Kidney (tissue), 14 donors: ENCODE measurements around the gene METTL24. TPM values are rescaled to one million over a fixed set of nuclear protein-coding genes. Genes with fewer than 3 reads are reported as not detected.
A peak's percentile ranks its signal among the peaks of the same experiment; 100 is the strongest.

Experiments
- DNase-seq, 5 donors: peaks; one replicate each; pipeline ENCODE4 v3.0.0-alpha.2; 2013 to 2020
- FAIRE-seq: peaks from 2 replicates; lab custom pipeline; 2012; peaks lifted over from hg19 to GRCh38; lab: Jason Lieb, UNC
- H3K27ac ChIP-seq, 2 donors: one replicate each; pipeline ENCODE4 v1.7.0; 2013; ENCODE audit warnings: low read depth in 2 of 2, low read length in 2 of 2, inconsistent platforms in 1 of 2
- H3K27me3 ChIP-seq: one replicate; pipeline ENCODE4 v1.7.1; 2013; ENCODE audit warnings: low read length, inconsistent platforms; ENCODE audit not compliant: control insufficient read depth, insufficient read depth
- H3K36me3 ChIP-seq, 3 donors: one replicate each; pipeline versions ENCODE4 v1.7.0 to v1.7.1; 2013; ENCODE audit warnings: low read length in 3 of 3, control low read depth in 1 of 3, inconsistent platforms in 1 of 3; ENCODE audit not compliant: insufficient read depth in 3 of 3, control insufficient read depth in 2 of 3
- H3K4me1 ChIP-seq, 3 donors: one replicate each; pipeline versions ENCODE4 v1.7.0 to v1.7.1; 2013; ENCODE audit warnings: low read length in 3 of 3, inconsistent platforms in 1 of 3, low read depth in 1 of 3; ENCODE audit not compliant: control insufficient read depth in 2 of 3, insufficient read depth in 2 of 3
- H3K4me3 ChIP-seq, 3 donors: one replicate each; pipeline versions ENCODE4 v1.7.0 to v1.8.1; 2013; ENCODE audit warnings: low read length in 3 of 3, control low read depth in 1 of 3, inconsistent platforms in 1 of 3
- H3K9ac ChIP-seq, 3 donors: one replicate each; pipeline versions ENCODE4 v1.7.0 to v1.7.1; 2013; ENCODE audit warnings: low read length in 3 of 3, control low read depth in 1 of 3, inconsistent platforms in 1 of 3
- H3K9me3 ChIP-seq, 3 donors: one replicate each; pipeline versions ENCODE4 v1.7.0 to v1.7.1; 2013; ENCODE audit warnings: low read length in 3 of 3, control low read depth in 1 of 3, inconsistent platforms in 1 of 3; ENCODE audit not compliant: control insufficient read depth in 2 of 3, insufficient read depth in 1 of 3
- CTCF ChIP-seq: IDR thresholded peaks from 3 replicates; pipeline ENCODE4 v1.5.1; 2012; ENCODE audit warnings: mild to moderate bottlenecking, moderate library complexity, borderline replicate concordance; ENCODE audit not compliant: insufficient read depth; ENCODE audit errors: extremely low read depth
- intact Hi-C: fragments of 100-400 bp; cut with DNase I; formaldehyde crosslinking; loops from one replicate; pipeline ENCODE4 v1.11.1; 2022
- polyA plus RNA-seq: library from polyadenylated mRNA; stranded (reverse); fragments of 350-450 nt; fragmentation: Illumina TruSeq; extraction: RNeasy Lipid Tissue Mini Kit (QIAGEN cat#74804); gene quantifications from one replicate; pipeline ENCODE4 v1.2.3, GENCODE V29; 2014; ENCODE audit warnings: low read depth, low replicate concordance; ENCODE audit not compliant: insufficient read depth
- total RNA-seq: library from RNA; stranded (reverse); fragmentation: NEBNext Ultra II Directional; extraction: Animal tissue kit (Norgen Biotek cat#: 25700); gene quantifications from one replicate; pipeline ENCODE4 v1.2.1, GENCODE V29; 2021
- donor health status: control.
- donor health status: control.
- donor health status: control.
- donor health status: control.
- donor health status: control.
- donor health status: DM: yes; HTN: yes; CAD: no.
- donor health status: Normal renal cell carcinoma (clear cell type).

METTL24 gene
- total and polyA plus RNA-seq, 2 donors from 2014 or later = 1.4 to 3.5 TPM

GRCh38 chr6:110295451-110296165, 62.5 kb downstream of the METTL24 start:
- H3K27ac ChIP-seq = no peak overlapping the region
- FAIRE-seq = no peak
- intact Hi-C loops = no loop called here
- no peak overlapping the region for H3K9ac ChIP-seq
- DNase-seq = peak in 2 of 5 donors; percentile 9 to 17
- no peaks in the 10 kb centered on the region for H3K27me3 ChIP-seq
- H3K36me3 ChIP-seq = no peaks in the 10 kb centered on the region
- H3K4me3 ChIP-seq = no peak overlapping the region
- no peak for TF ChIP-seq CTCF
- no peaks in the 10 kb centered on the region for H3K9me3 ChIP-seq
- no peaks in the 10 kb centered on the region for H3K4me1 ChIP-seq

- Histone ChIP-seq H3K9ac (no peak overlapping the region), H3K27ac (peak overlapping the region in 1 of 2 donors; percentile 62), H3K4me1 (peaks cover 0 to 17% (median 6%) of the 10 kb centered on the region in 3 donors), H3K27me3 (no peaks in the 10 kb centered on the region), H3K36me3 (no peaks in the 10 kb centered on the region), H3K9me3 (no peaks in the 10 kb centered on the region), H3K4me3 (peak overlapping the region in 2 of 3 donors; percentile 42 to 51)
- DNase-seq (peak in 3 of 5 donors; percentile 21 to 64 (median 61)), FAIRE-seq (no peak)
- intact Hi-C loops = no loop called here
- TF ChIP-seq CTCF = no peak
Observed at GRCh38 chr6:110287462-110288341, 70.4 kb downstream of the METTL24 start.

GRCh38 chr6:110285306-110286060, 72.7 kb downstream of the METTL24 start:
- Histone ChIP-seq H3K4me1 (peaks cover 0 to 17% (median 6%) of the 10 kb centered on the region in 3 donors), H3K4me3 (no peak overlapping the region), H3K9ac (no peak overlapping the region), H3K27ac (no peak overlapping the region), H3K27me3 (no peaks in the 10 kb centered on the region), H3K9me3 (no peaks in the 10 kb centered on the region), H3K36me3 (no peaks in the 10 kb centered on the region)
- TF ChIP-seq CTCF = no peak
- FAIRE-seq = no peak
- intact Hi-C loops = no loop called here
- DNase-seq = peak in 2 of 5 donors; percentile 5 to 19
